Caco-2 (cell line): ENCODE data around the gene CNTNAP5. TPM values are rescaled to one million over a fixed set of nuclear protein-coding genes. Genes with fewer than 3 reads are reported as not detected.

Experiments
- BruUV-seq: library from RNA; stranded (reverse); fragments of 400-500 nt; replicated peaks from 2 replicates; lab custom pipeline; 2021; lab: Mats Ljungman, UMichigan
- CTCF ChIA-PET: fragments of 300-600 bp; sonication (Branson Sonifier 250); formaldehyde crosslinking; loops from one replicate; lab custom pipeline; 2022; ENCODE audit warnings: antibody characterized with exemption; lab: Charles Lee
- POLR2A ChIA-PET: fragments of 300-600 bp; sonication (Branson Sonifier 250); formaldehyde crosslinking; loops from one replicate; lab custom pipeline; 2022; ENCODE audit warnings: antibody characterized with exemption; lab: Charles Lee
- DNase-seq, 2 experiments: peaks; one replicate each; pipeline versions ENCODE4 v3.0.0 to v3.0.0-alpha.2; 2020 to 2022
- H3K27me3 ChIP-seq: replicated peaks from 2 replicates; pipeline ENCODE4 v1.6.0; 2011; ENCODE audit warnings: low read length; ENCODE audit not compliant: control insufficient read depth, insufficient read depth
- H3K36me3 ChIP-seq: 2 replicates; pipeline ENCODE4 v1.5.1; 2011; ENCODE audit warnings: low read length; ENCODE audit not compliant: control insufficient read depth, insufficient read depth
- H3K4me1 ChIP-seq: fragments of 250-450 bp; sonication (Bioruptor Pico); 2 replicates; pipeline ENCODE4 v1.5.1; 2020; ENCODE audit warnings: mild to moderate bottlenecking
- H3K4me3 ChIP-seq: 2 replicates; pipeline ENCODE4 v1.5.1; 2011; ENCODE audit warnings: low read depth, mild to moderate bottlenecking, control low read depth, low read length
- H3K9me3 ChIP-seq: fragments of 250-450 bp; sonication (Bioruptor Pico); 2 replicates; pipeline ENCODE4 v1.5.1; 2020; ENCODE audit warnings: mild to moderate bottlenecking, moderate library complexity
- H3K27ac Mint-ChIP-seq: one replicate; pipeline ENCODE4 v1.8.0; 2022; ENCODE audit warnings: mixed read lengths; ENCODE audit not compliant: unreplicated experiment
- H3K27me3 Mint-ChIP-seq: one replicate; pipeline ENCODE4 v1.8.0; 2022; ENCODE audit warnings: mixed read lengths; ENCODE audit not compliant: insufficient read depth, unreplicated experiment
- H3K36me3 Mint-ChIP-seq: one replicate; pipeline ENCODE4 v1.8.0; 2022; ENCODE audit warnings: mild to moderate bottlenecking, mixed read lengths; ENCODE audit not compliant: insufficient read depth, unreplicated experiment
- H3K4me1 Mint-ChIP-seq: one replicate; pipeline ENCODE4 v1.8.0; 2022; ENCODE audit warnings: low read depth, mixed read lengths; ENCODE audit not compliant: unreplicated experiment
- H3K4me3 Mint-ChIP-seq: one replicate; pipeline ENCODE4 v1.8.0; 2022; ENCODE audit warnings: mild to moderate bottlenecking, moderate library complexity, mixed read lengths; ENCODE audit not compliant: unreplicated experiment
- H3K9me3 Mint-ChIP-seq: one replicate; pipeline ENCODE4 v1.8.0; 2022; ENCODE audit warnings: mixed read lengths; ENCODE audit not compliant: unreplicated experiment
- CTCF ChIP-seq, 2 experiments: fragments of 200-600 bp in 1 of 2; IDR thresholded peaks; 1 replicate in 1 of 2; 2 replicates in 1 of 2; pipeline versions ENCODE4 v1.5.1 to v1.8.0; 2011 to 2022; ENCODE audit warnings: antibody characterized with exemption in 1 of 2, control low read depth in 1 of 2, inconsistent platforms in 1 of 2, low read depth in 1 of 2, low read length in 1 of 2, mild to moderate bottlenecking in 1 of 2, moderate library complexity in 1 of 2; ENCODE audit not compliant: insufficient read depth in 1 of 2, severe bottlenecking in 1 of 2, unreplicated experiment in 1 of 2
- intact Hi-C: fragments of 100-400 bp; cut with micrococcal nuclease; formaldehyde crosslinking; loops from one replicate; pipeline ENCODE4 v1.10.0; 2022; ENCODE audit not compliant: unreplicated experiment
- total RNA-seq: library from RNA; stranded (reverse); gene quantifications from 2 replicates; pipeline ENCODE4 v1.2.3, GENCODE V29; 2022

The CNTNAP5 gene
- total RNA-seq, 1 experiment from 2014 or later, result 0.14 TPM

- Histone ChIP-seq H3K4me3 (no peak overlapping the region), H3K36me3 (no peaks in the 10 kb centered on the region), H3K27me3 (no peaks in the 10 kb centered on the region), H3K9me3 (no peaks in the 10 kb centered on the region), H3K4me1 (no peaks in the 10 kb centered on the region)
- intact Hi-C loops, result no loop called here
- no TSS peak for BruUV-seq
- DNase-seq, result no peak
- Mint-ChIP-seq H3K27me3 (no peaks in the 10 kb centered on the region), H3K4me1 (no peaks in the 10 kb centered on the region), H3K9me3 (no peaks in the 10 kb centered on the region), H3K4me3 (no peak overlapping the region), H3K36me3 (no peaks in the 10 kb centered on the region), H3K27ac (no peak overlapping the region)
- CTCF ChIA-PET, result no interaction called here
- TF ChIP-seq CTCF (IDR thresholded peaks at IDR 0.05; ENCODE audit: insufficient read depth in 1 of 2, low read depth in 1 of 2, low read length in 1 of 2, severe bottlenecking in 1 of 2, unreplicated experiment in 1 of 2), result no peak
- POLR2A ChIA-PET, result no interaction called here
Observed at GRCh38 chr2:124580263-124580662, 555.2 kb downstream of the CNTNAP5 start.

GRCh38 chr2:124582387-124582786 lies 557.3 kb downstream of the CNTNAP5 start:
- H3K27me3 Mint-ChIP-seq, result no peaks in the 10 kb centered on the region
- no peak for TF ChIP-seq CTCF (IDR thresholded peaks at IDR 0.05; ENCODE audit: insufficient read depth in 1 of 2, low read depth in 1 of 2, low read length in 1 of 2, severe bottlenecking in 1 of 2, unreplicated experiment in 1 of 2)
- Histone ChIP-seq H3K36me3 (no peaks in the 10 kb centered on the region), H3K9me3 (no peaks in the 10 kb centered on the region), H3K27me3 (no peaks in the 10 kb centered on the region), H3K4me3 (no peak overlapping the region), H3K4me1 (no peaks in the 10 kb centered on the region)
- intact Hi-C loops, result no loop called here
- DNase-seq, result no peak
- H3K36me3 Mint-ChIP-seq, result no peaks in the 10 kb centered on the region
- no peak overlapping the region for H3K4me3 Mint-ChIP-seq
- no peaks in the 10 kb centered on the region for H3K9me3 Mint-ChIP-seq
- CTCF ChIA-PET, result no interaction called here
- no peaks in the 10 kb centered on the region for H3K4me1 Mint-ChIP-seq
- POLR2A ChIA-PET, result no interaction called here
- no peak overlapping the region for H3K27ac Mint-ChIP-seq
- BruUV-seq, result no TSS peak

GRCh38 chr2:124584615-124585014 lies 559.5 kb downstream of the CNTNAP5 start:
- no peak for TF ChIP-seq CTCF (IDR thresholded peaks at IDR 0.05; ENCODE audit: insufficient read depth in 1 of 2, low read depth in 1 of 2, low read length in 1 of 2, severe bottlenecking in 1 of 2, unreplicated experiment in 1 of 2)
- CTCF ChIA-PET, result no interaction called here
- intact Hi-C loops, result no loop called here
- H3K4me3 ChIP-seq, result no peak overlapping the region
- no peaks in the 10 kb centered on the region for H3K27me3 ChIP-seq
- Mint-ChIP-seq H3K27me3 (no peaks in the 10 kb centered on the region), H3K9me3 (no peaks in the 10 kb centered on the region), H3K36me3 (no peaks in the 10 kb centered on the region), H3K4me3 (no peak overlapping the region), H3K27ac (no peak overlapping the region), H3K4me1 (no peaks in the 10 kb centered on the region)
- no TSS peak for BruUV-seq
- H3K4me1 ChIP-seq, result no peaks in the 10 kb centered on the region
- no peaks in the 10 kb centered on the region for H3K36me3 ChIP-seq
- POLR2A ChIA-PET, result no interaction called here
- H3K9me3 ChIP-seq, result no peaks in the 10 kb centered on the region
- no peak for DNase-seq
